ENCODE data around the gene CPNE6. TPM values are rescaled to one million over a fixed set of nuclear protein-coding genes. Genes with fewer than 3 reads are reported as not detected.

The CPNE6 gene
- total and polyA plus RNA-seq, 2 of the 8 experiments (the other 6 are each of a cell fraction or from before 2014, with no cell fraction given): 0.05 TPM; not detected in 1

DNA sequence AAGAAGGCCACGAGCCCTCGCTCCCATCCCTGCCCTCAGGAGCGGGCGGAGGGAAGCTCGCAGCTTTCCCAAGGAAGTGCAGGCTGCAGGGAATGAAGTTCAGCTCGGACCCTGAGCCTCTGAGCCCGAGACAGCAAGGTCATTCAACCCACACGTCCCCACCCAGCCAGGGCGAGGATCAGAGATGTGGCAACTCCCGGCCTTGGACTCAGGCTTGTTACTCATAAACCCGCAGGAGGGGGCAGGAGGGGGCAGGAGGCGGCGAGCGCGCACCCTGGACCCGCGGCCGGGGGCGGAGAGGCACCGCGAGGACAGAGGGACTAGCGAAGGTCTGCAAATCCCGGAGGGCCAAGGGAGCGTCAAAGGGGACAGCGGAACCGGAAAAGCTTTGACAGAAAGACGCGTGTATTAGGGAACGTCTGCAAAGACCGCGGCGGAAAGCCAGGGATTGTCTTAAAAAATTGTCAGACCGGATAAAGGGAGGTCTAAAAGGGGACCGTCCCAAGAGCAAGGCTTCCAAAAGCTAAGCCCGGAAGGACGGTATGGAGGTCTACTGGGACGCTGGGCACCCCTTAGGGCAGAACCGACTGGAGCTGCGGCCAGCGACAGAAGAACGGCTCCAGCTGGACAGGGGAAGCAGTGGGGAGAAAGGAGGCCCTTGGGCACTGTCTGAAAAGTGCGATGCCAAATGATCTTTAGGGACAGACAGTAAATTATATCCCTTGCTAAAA, 42.6 kb downstream of the CPNE6 start (continued):
- TF ChIP-seq CHD7 (IDR thresholded peaks at IDR 0.05; ENCODE audit: insufficient replicate concordance, low read length) (no peak), ATF2 (IDR thresholded peaks at IDR 0.05; ENCODE audit: low read length) (no peak), BACH1 (IDR thresholded peaks at IDR 0.05; ENCODE audit: low read length) (no peak), PHF8 (conservative IDR thresholded peaks at IDR 0.05; ENCODE audit: low read depth, low read length) (peak; percentile 15; the same call in 1 of the 2 replicates), CHD2 (IDR thresholded peaks at IDR 0.05; ENCODE audit: low read length) (no peak), POLR2AphosphoS5 (IDR thresholded peaks at IDR 0.05; ENCODE audit: low read depth, low read length) (no peak)
- TF ChIP-seq, protein P1, sequence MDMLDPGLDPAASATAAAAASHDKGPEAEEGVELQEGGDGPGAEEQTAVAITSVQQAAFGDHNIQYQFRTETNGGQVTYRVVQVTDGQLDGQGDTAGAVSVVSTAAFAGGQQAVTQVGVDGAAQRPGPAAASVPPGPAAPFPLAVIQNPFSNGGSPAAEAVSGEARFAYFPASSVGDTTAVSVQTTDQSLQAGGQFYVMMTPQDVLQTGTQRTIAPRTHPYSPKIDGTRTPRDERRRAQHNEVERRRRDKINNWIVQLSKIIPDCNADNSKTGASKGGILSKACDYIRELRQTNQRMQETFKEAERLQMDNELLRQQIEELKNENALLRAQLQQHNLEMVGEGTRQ (IDR thresholded peaks at IDR 0.05; ENCODE audit: low read length): no peak

Measured in H1 (cell line).